Stomach (tissue), 4 donors: ENCODE data around the gene CD3G.

ENCODE experiments used
- CTCF ChIP-seq, 7 experiments: fragments of 450-650 bp in 4 of 7; fragments of 200-600 bp in 3 of 7; sonication (generic) in 3 of 7; IDR thresholded peaks; one replicate each; pipeline ENCODE4 v1.5.1; 2016 to 2019; ENCODE audit warnings: antibody characterized with exemption in 7 of 7, control low read depth in 2 of 7, mild to moderate bottlenecking in 1 of 7
- POLR2A ChIP-seq, 4 donors: fragments of 450-650 bp; IDR thresholded peaks; one replicate each; pipeline ENCODE4 v1.6.1; 2016; ENCODE audit warnings: antibody characterized with exemption in 4 of 4, control low read depth in 2 of 4, mild to moderate bottlenecking in 1 of 4, moderate library complexity in 1 of 4
- POLR2AphosphoS5 ChIP-seq, 3 donors: sonication (generic); formaldehyde crosslinking; IDR thresholded peaks; one replicate each; pipeline ENCODE4 v1.6.1; 2016; ENCODE audit warnings: antibody characterized with exemption in 3 of 3

- TF ChIP-seq CTCF (IDR thresholded peaks at IDR 0.05) (no peak), POLR2A (IDR thresholded peaks at IDR 0.05) (no peak), POLR2AphosphoS5 (IDR thresholded peaks at IDR 0.05) (no peak)
Observed at GRCh38 chr11:118310781-118311485, 33.2 kb upstream of the CD3G start.
